ENCODE measurements around the gene KRT76. TPM values are rescaled to one million over a fixed set of nuclear protein-coding genes. Genes with fewer than 3 reads are reported as not detected.

KRT76 gene
- total RNA-seq, 1 experiment from 2014 or later = not detected

- ChIA-PET POLR2A (ENCODE audit: unreplicated experiment) (no interaction called here), CTCF (no interaction called here)
- TF ChIP-seq CTCF (conservative IDR thresholded peaks at IDR 0.05; ENCODE audit: low read depth, low read length) (no peak), EZH2 (IDR thresholded peaks at IDR 0.05; ENCODE audit: low read length, unreplicated experiment) (no peak), EZH2phosphoT487 (IDR thresholded peaks at IDR 0.05; ENCODE audit: borderline replicate concordance, low read length) (no peak)
- Histone ChIP-seq H3K27me3 (ENCODE audit: low read length) (peaks cover 3% of the 10 kb centered on the region; the same call in 1 of the 2 replicates), H3K4me2 (ENCODE audit: low read length) (no peak overlapping the region), H3K27ac (ENCODE audit: low read length) (no peak overlapping the region), H3F3A (ENCODE audit: low read length, unreplicated experiment) (no peaks in the 10 kb centered on the region), H3K9ac (ENCODE audit: low read length) (no peak overlapping the region), H3K9me2 (replicated peaks; ENCODE audit: low read length) (no peaks in the 10 kb centered on the region), H4K20me1 (ENCODE audit: low read length) (no peaks in the 10 kb centered on the region), H3K9me3 (ENCODE audit: low read length) (peaks cover 7% of the 10 kb centered on the region), H3K79me2 (ENCODE audit: low read length) (no peaks in the 10 kb centered on the region), H3K4me1 (ENCODE audit: insufficient read depth, low read length) (no peaks in the 10 kb centered on the region), H3K36me3 (ENCODE audit: low read depth, low read length) (no peaks in the 10 kb centered on the region), H3K4me3 (ENCODE audit: low read length) (no peak overlapping the region), H2AFZ (ENCODE audit: low read length) (no peak overlapping the region)
- no peak for DNase-seq
- ATAC-seq = no peak
- intact Hi-C loops (cut with micrococcal nuclease) = no loop called here
- BruUV-seq (replicated peaks) = no TSS peak
Observed at GRCh38 chr12:52757449-52758176, 19.5 kb downstream of the KRT76 start.

- no TSS peak for BruUV-seq (replicated peaks)
- POLR2A ChIA-PET (ENCODE audit: unreplicated experiment) = interaction anchor here (0.6 kb wide), 1 partner anchor 17 kb away, joined by 3 read pairs; no protein-coding TSS in a partner anchor
Observed at GRCh38 chr12:52756281-52756960, 20.7 kb downstream of the KRT76 start.

More at GRCh38 chr12:52756281-52756960, 20.7 kb downstream of the KRT76 start:
- Histone ChIP-seq H2AFZ (ENCODE audit: low read length) (no peak overlapping the region), H3K36me3 (ENCODE audit: low read depth, low read length) (no peaks in the 10 kb centered on the region), H3K27ac (ENCODE audit: low read length) (no peak overlapping the region), H3K9me2 (replicated peaks; ENCODE audit: low read length) (no peaks in the 10 kb centered on the region), H3K9me3 (ENCODE audit: low read length) (peaks cover 5% of the 10 kb centered on the region; the same call in 1 of the 2 replicates), H3K4me3 (ENCODE audit: low read length) (no peak overlapping the region), H3K9ac (ENCODE audit: low read length) (no peak overlapping the region), H3K4me2 (ENCODE audit: low read length) (no peak overlapping the region), H4K20me1 (ENCODE audit: low read length) (no peaks in the 10 kb centered on the region), H3F3A (ENCODE audit: low read length, unreplicated experiment) (no peaks in the 10 kb centered on the region), H3K27me3 (ENCODE audit: low read length) (peaks cover 3% of the 10 kb centered on the region; the same call in 1 of the 2 replicates), H3K4me1 (ENCODE audit: insufficient read depth, low read length) (no peaks in the 10 kb centered on the region), H3K79me2 (ENCODE audit: low read length) (no peaks in the 10 kb centered on the region)
- ATAC-seq (no peak), DNase-seq (no peak)
- CTCF ChIA-PET = no interaction called here
- TF ChIP-seq EZH2 (IDR thresholded peaks at IDR 0.05; ENCODE audit: low read length, unreplicated experiment) = no peak
- TF ChIP-seq EZH2phosphoT487 (IDR thresholded peaks at IDR 0.05; ENCODE audit: borderline replicate concordance, low read length) = no peak
- TF ChIP-seq CTCF (conservative IDR thresholded peaks at IDR 0.05; ENCODE audit: low read depth, low read length) = no peak
- intact Hi-C loops (cut with micrococcal nuclease) = no loop called here

Measured in PC-3 (cell line).